HG02943 (cell line): ENCODE results near the gene CCNL2.
"Not testable (repeated sequence)": the region's sequence is repeated elsewhere in the genome, so short reads cannot be mapped to it uniquely, and the experiment has no call there.

Experiments
- ATAC-seq: cut with Tn5 transposase; IDR thresholded peaks from one replicate; pipeline ENCODE4 v1.9.1; 2021; ENCODE audit warnings: mild to moderate bottlenecking, low read depth, moderate library complexity; ENCODE audit not compliant: unreplicated experiment

Gene CCNL2

GRCh38 chr1:1421147-1421906 lies 22.2 kb upstream of the CCNL2 start, which contains the start of gene ANKRD65:
TSS of gene ANKRD65 (minus strand) at chr1:1421276. CDS start at chr1:1421005, 271 bp downstream.
- ATAC-seq, result no peak

GRCh38 chr1:1420654-1421141 lies 21.6 kb upstream of the CCNL2 start:
- ATAC-seq, result no peak

- no peak for ATAC-seq
Observed at GRCh38 chr1:1419813-1420653, 20.9 kb upstream of the CCNL2 start.

- no peak for ATAC-seq
Observed at GRCh38 chr1:1419363-1419812, 20.3 kb upstream of the CCNL2 start.

GRCh38 chr1:1418464-1419362 lies 19.6 kb upstream of the CCNL2 start:
- ATAC-seq, result no peak

GRCh38 chr1:1417825-1418463 lies 18.8 kb upstream of the CCNL2 start:
- ATAC-seq, result not testable (repeated sequence)

GRCh38 chr1:1417396-1417795 lies 18.3 kb upstream of the CCNL2 start:
- ATAC-seq, result not testable (repeated sequence)

GRCh38 chr1:1415751-1416150 lies 16.6 kb upstream of the CCNL2 start:
- ATAC-seq, result no peak

- ATAC-seq, result not testable (repeated sequence)
Observed at GRCh38 chr1:1412311-1412902, 13.3 kb upstream of the CCNL2 start.

GRCh38 chr1:1411626-1412025 lies 12.5 kb upstream of the CCNL2 start:
- ATAC-seq, result no peak

GRCh38 chr1:1410238-1410637 lies 11.1 kb upstream of the CCNL2 start:
- not testable (repeated sequence) for ATAC-seq

- ATAC-seq, result peak; percentile 22
Observed at GRCh38 chr1:1407636-1408318, 8.6 kb upstream of the CCNL2 start.

GRCh38 chr1:1406821-1407635 lies 7.9 kb upstream of the CCNL2 start, which contains the start of gene MRPL20:
TSS of gene MRPL20 (minus strand) at chr1:1407293. CDS start at chr1:1407217, 76 bp downstream.
- ATAC-seq, result peak; percentile 82

- no peak for ATAC-seq
Observed at GRCh38 chr1:1406101-1406820, 7.1 kb upstream of the CCNL2 start.

- no peak for ATAC-seq
Observed at GRCh38 chr1:1403653-1404052, 4.5 kb upstream of the CCNL2 start.

- ATAC-seq, result not testable (repeated sequence)
Observed at GRCh38 chr1:1402901-1403392, 3.8 kb upstream of the CCNL2 start.
